ENCODE measurements around the gene LZTR1. TPM values are rescaled to one million over a fixed set of nuclear protein-coding genes. Genes with fewer than 3 reads are reported as not detected.

Gene LZTR1
- total and polyA plus RNA-seq, 2 donors from 2014 or later, result 24.3 to 66.4 TPM

- no peaks in the 10 kb centered on the region for H3K9me3 ChIP-seq (ENCODE audit: control insufficient read depth in 2 of 3, insufficient read depth in 1 of 3, low read length in 3 of 3)
- H3K9ac ChIP-seq (ENCODE audit: low read length in 3 of 3), result no peak overlapping the region
- H3K36me3 ChIP-seq (ENCODE audit: control insufficient read depth in 2 of 3, insufficient read depth in 3 of 3, low read length in 3 of 3), result peaks cover 0 to 16% (median 5%) of the 10 kb centered on the region in 3 donors
- H3K4me3 ChIP-seq (ENCODE audit: low read length in 3 of 3), result no peak overlapping the region
- intact Hi-C loops (cut with DNase I), result no loop called here
- H3K27me3 ChIP-seq (ENCODE audit: control insufficient read depth, insufficient read depth, low read length), result no peaks in the 10 kb centered on the region
- no peaks in the 10 kb centered on the region for H3K4me1 ChIP-seq (ENCODE audit: control insufficient read depth in 2 of 3, insufficient read depth in 2 of 3, low read depth in 1 of 3, low read length in 3 of 3)
- H3K27ac ChIP-seq (ENCODE audit: low read depth in 2 of 2, low read length in 2 of 2), result no peak overlapping the region
- FAIRE-seq (no peak), DNase-seq (peak in 1 of 5 donors; percentile 65)
- TF ChIP-seq CTCF (IDR thresholded peaks at IDR 0.05; ENCODE audit: borderline replicate concordance, extremely low read depth, insufficient read depth), result no peak
These were observed 6.7 kb downstream of the LZTR1 start for GRCh38 chr22:20988573-20989322.

GRCh38 chr22:20989323-20990138 is 7.4 kb downstream of the LZTR1 start:
- Histone ChIP-seq H3K4me1 (ENCODE audit: control insufficient read depth in 2 of 3, insufficient read depth in 2 of 3, low read depth in 1 of 3, low read length in 3 of 3) (no peaks in the 10 kb centered on the region), H3K27me3 (ENCODE audit: control insufficient read depth, insufficient read depth, low read length) (no peaks in the 10 kb centered on the region), H3K9ac (ENCODE audit: low read length in 3 of 3) (no peak overlapping the region), H3K9me3 (ENCODE audit: control insufficient read depth in 2 of 3, insufficient read depth in 1 of 3, low read length in 3 of 3) (no peaks in the 10 kb centered on the region), H3K36me3 (ENCODE audit: control insufficient read depth in 2 of 3, insufficient read depth in 3 of 3, low read length in 3 of 3) (peaks cover 0 to 12% (median 5%) of the 10 kb centered on the region in 3 donors), H3K4me3 (ENCODE audit: low read length in 3 of 3) (no peak overlapping the region), H3K27ac (ENCODE audit: low read depth in 2 of 2, low read length in 2 of 2) (no peak overlapping the region)
- no peak for TF ChIP-seq CTCF (IDR thresholded peaks at IDR 0.05; ENCODE audit: borderline replicate concordance, extremely low read depth, insufficient read depth)
- intact Hi-C loops (cut with DNase I), result no loop called here
- FAIRE-seq (no peak), DNase-seq (peak in 1 of 5 donors; percentile 55)

- peaks cover 0 to 11% (median 5%) of the 10 kb centered on the region in 3 donors for H3K36me3 ChIP-seq (ENCODE audit: control insufficient read depth in 2 of 3, insufficient read depth in 3 of 3, low read length in 3 of 3)
- no peak overlapping the region for H3K4me3 ChIP-seq (ENCODE audit: low read length in 3 of 3)
- FAIRE-seq, result no peak
- no peaks in the 10 kb centered on the region for H3K4me1 ChIP-seq (ENCODE audit: control insufficient read depth in 2 of 3, insufficient read depth in 2 of 3, low read depth in 1 of 3, low read length in 3 of 3)
- intact Hi-C loops (cut with DNase I), result no loop called here
- TF ChIP-seq CTCF (IDR thresholded peaks at IDR 0.05; ENCODE audit: borderline replicate concordance, extremely low read depth, insufficient read depth), result no peak
- no peaks in the 10 kb centered on the region for H3K27me3 ChIP-seq (ENCODE audit: control insufficient read depth, insufficient read depth, low read length)
- H3K27ac ChIP-seq (ENCODE audit: low read depth in 2 of 2, low read length in 2 of 2), result no peak overlapping the region
- H3K9ac ChIP-seq (ENCODE audit: low read length in 3 of 3), result no peak overlapping the region
- DNase-seq, result peak in 1 of 5 donors; percentile 54
- H3K9me3 ChIP-seq (ENCODE audit: control insufficient read depth in 2 of 3, insufficient read depth in 1 of 3, low read length in 3 of 3), result no peaks in the 10 kb centered on the region
These were observed 8.4 kb downstream of the LZTR1 start for GRCh38 chr22:20990184-20991180.

All from kidney (tissue), 14 donors.